NOMO-1 treated with DMSO at 0.1 percent for 48 hours (cell line): Measurements from ENCODE around the gene CRTC3.
"Not testable (repeated sequence)": the region's sequence is repeated elsewhere in the genome, so short reads cannot be mapped to it uniquely, and the experiment has no call there.

Experiments
- DNase-seq: peaks from one replicate; lab custom pipeline; 2025; ENCODE audit not compliant: unreplicated experiment; lab: John Stamatoyannopoulos, UW

The CRTC3 gene

GRCh38 chr15:90667073-90667754, 137.5 kb downstream of the CRTC3 start:
- DNase-seq: peak; percentile 34

- not testable (repeated sequence) for DNase-seq
Observed at GRCh38 chr15:90667755-90668345, 138.1 kb downstream of the CRTC3 start.

- not testable (repeated sequence) for DNase-seq
Observed at GRCh38 chr15:90670631-90671030, 140.9 kb downstream of the CRTC3 start.

- DNase-seq: no peak
Observed at GRCh38 chr15:90671216-90671615, 141.5 kb downstream of the CRTC3 start.

- not testable (repeated sequence) for DNase-seq
Observed at GRCh38 chr15:90673357-90673756, 143.6 kb downstream of the CRTC3 start.

- no peak for DNase-seq
Observed at GRCh38 chr15:90674476-90674875, 144.8 kb downstream of the CRTC3 start.

GRCh38 chr15:90675464-90675863, 145.7 kb downstream of the CRTC3 start:
- DNase-seq: no peak

GRCh38 chr15:90677807-90678790, 148.4 kb downstream of the CRTC3 start:
- no peak for DNase-seq

- no peak for DNase-seq
Observed at GRCh38 chr15:90679959-90680358, 150.2 kb downstream of the CRTC3 start.

GRCh38 chr15:90680371-90680935, 150.7 kb downstream of the CRTC3 start:
- no peak for DNase-seq

GRCh38 chr15:90681056-90681455, 151.3 kb downstream of the CRTC3 start:
- DNase-seq: no peak

- DNase-seq: no peak
Observed at GRCh38 chr15:90681480-90681879, 151.8 kb downstream of the CRTC3 start.

- DNase-seq: no peak
Observed at GRCh38 chr15:90683371-90683770, 153.6 kb downstream of the CRTC3 start.

- DNase-seq: no peak
Observed at GRCh38 chr15:90683876-90684275, 154.2 kb downstream of the CRTC3 start.

GRCh38 chr15:90684281-90684680, 154.6 kb downstream of the CRTC3 start:
- no peak for DNase-seq

- DNase-seq: peak; percentile 91
Observed at GRCh38 chr15:90685591-90686434, 156.1 kb downstream of the CRTC3 start.

- peak; percentile 77 for DNase-seq
Observed at GRCh38 chr15:90686435-90687218, 156.9 kb downstream of the CRTC3 start.

GRCh38 chr15:90689326-90689961, 159.7 kb downstream of the CRTC3 start:
- DNase-seq: not testable (repeated sequence)

- DNase-seq: no peak
Observed at GRCh38 chr15:90690585-90690984, 160.9 kb downstream of the CRTC3 start.
